Measurements from ENCODE around the gene IDH3B. TPM values are rescaled to one million over a fixed set of nuclear protein-coding genes. Genes with fewer than 3 reads are reported as not detected.
"Not testable (repeated sequence)": the region's sequence is repeated elsewhere in the genome, so short reads cannot be mapped to it uniquely, and the experiment has no call there.

The IDH3B gene
- total and polyA plus RNA-seq, 9 of the 15 experiments (the other 6 are each of a cell fraction or from before 2014, with no cell fraction given), result 91.7 to 224 (median 155) TPM

DNA sequence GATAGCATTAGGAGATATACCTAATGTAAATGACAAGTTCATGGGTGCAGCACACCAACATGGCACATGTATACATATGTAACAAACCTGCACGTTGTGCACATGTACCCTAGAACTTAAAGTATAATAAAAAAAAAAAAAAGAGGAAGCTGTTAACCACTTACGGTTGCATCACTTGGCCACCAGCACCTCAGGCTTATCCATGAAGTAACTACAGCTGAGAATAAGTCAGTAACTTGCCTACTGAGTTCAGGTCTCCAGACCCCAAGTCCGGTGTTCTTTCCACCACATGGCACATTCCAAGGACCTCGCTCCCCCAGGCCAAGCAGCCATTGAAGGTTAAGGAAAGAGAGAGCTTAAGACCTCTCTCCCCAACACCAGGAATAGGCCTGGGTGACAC is 20.8 kb upstream of the IDH3B start:
- H3K79me2 ChIP-seq (ENCODE audit: control insufficient read depth, insufficient read depth, low read length); DNase-seq (ENCODE audit: extremely low read depth in 1 of 4, low spot score in 3 of 4); BruUV-seq (replicated peaks); H3K9ac ChIP-seq (ENCODE audit: insufficient read depth in 1 of 2, low read depth in 2 of 2, low read length in 2 of 2); H3K4me3 ChIP-seq; H3K9me3 ChIP-seq (replicated peaks; ENCODE audit: control insufficient read depth, insufficient read depth, low read depth, low read length); H3K36me3 ChIP-seq (ENCODE audit: control insufficient read depth, insufficient read depth, low read length); H4K20me1 ChIP-seq (replicated peaks; ENCODE audit: control insufficient read depth, insufficient read depth, low read length); FAIRE-seq; H2AFZ ChIP-seq (ENCODE audit: low read depth, low read length); ATAC-seq; H3K4me2 ChIP-seq (ENCODE audit: insufficient read depth, low read length); CTCF ChIA-PET (ENCODE audit: low intra/inter-chr PET ratio); H3K4me1 ChIP-seq (replicated peaks in 1 of 2; ENCODE audit: control insufficient read depth in 2 of 2, insufficient read depth in 2 of 2, low read length in 2 of 2); H3K9me1 ChIP-seq (ENCODE audit: control insufficient read depth, insufficient read depth, low read length); H3K27ac ChIP-seq (ENCODE audit: extremely low read depth, low read depth, low read length); H3K27me3 ChIP-seq (ENCODE audit: control insufficient read depth in 2 of 2, insufficient read depth in 2 of 2, low read length in 2 of 2); TF ChIP-seq ATF3 (CRISPR knock-in tag; conservative IDR thresholded peaks at IDR 0.05): not testable (repeated sequence)
- in situ Hi-C loops (cut with MboI) (loop anchor here (5.0 kb wide), 1 partner anchor 167 kb away; no protein-coding TSS in a partner anchor), intact Hi-C loops (cut with micrococcal nuclease) (loop anchor here (5.0 kb wide), 1 partner anchor 167 kb away; no protein-coding TSS in a partner anchor)
- TF ChIP-seq, protein P1, sequence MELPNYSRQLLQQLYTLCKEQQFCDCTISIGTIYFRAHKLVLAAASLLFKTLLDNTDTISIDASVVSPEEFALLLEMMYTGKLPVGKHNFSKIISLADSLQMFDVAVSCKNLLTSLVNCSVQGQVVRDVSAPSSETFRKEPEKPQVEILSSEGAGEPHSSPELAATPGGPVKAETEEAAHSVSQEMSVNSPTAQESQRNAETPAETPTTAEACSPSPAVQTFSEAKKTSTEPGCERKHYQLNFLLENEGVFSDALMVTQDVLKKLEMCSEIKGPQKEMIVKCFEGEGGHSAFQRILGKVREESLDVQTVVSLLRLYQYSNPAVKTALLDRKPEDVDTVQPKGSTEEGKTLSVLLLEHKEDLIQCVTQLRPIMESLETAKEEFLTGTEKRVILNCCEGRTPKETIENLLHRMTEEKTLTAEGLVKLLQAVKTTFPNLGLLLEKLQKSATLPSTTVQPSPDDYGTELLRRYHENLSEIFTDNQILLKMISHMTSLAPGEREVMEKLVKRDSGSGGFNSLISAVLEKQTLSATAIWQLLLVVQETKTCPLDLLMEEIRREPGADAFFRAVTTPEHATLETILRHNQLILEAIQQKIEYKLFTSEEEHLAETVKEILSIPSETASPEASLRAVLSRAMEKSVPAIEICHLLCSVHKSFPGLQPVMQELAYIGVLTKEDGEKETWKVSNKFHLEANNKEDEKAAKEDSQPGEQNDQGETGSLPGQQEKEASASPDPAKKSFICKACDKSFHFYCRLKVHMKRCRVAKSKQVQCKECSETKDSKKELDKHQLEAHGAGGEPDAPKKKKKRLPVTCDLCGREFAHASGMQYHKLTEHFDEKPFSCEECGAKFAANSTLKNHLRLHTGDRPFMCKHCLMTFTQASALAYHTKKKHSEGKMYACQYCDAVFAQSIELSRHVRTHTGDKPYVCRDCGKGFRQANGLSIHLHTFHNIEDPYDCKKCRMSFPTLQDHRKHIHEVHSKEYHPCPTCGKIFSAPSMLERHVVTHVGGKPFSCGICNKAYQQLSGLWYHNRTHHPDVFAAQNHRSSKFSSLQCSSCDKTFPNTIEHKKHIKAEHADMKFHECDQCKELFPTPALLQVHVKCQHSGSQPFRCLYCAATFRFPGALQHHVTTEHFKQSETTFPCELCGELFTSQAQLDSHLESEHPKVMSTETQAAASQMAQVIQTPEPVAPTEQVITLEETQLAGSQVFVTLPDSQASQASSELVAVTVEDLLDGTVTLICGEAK (IDR thresholded peaks at IDR 0.05), result 0 out of 2 replicates have a peak, but pooled peaks have one; percentile 29
- TF ChIP-seq, protein P1 (CRISPR knock-in tag; IDR thresholded peaks at IDR 0.05), result not testable (repeated sequence)
- TF ChIP-seq ATF3 (IDR thresholded peaks at IDR 0.05) (peak; percentile 61), CEBPB (tag; IDR thresholded peaks at IDR 0.05) (peak; percentile 74), ZNF384 (IDR thresholded peaks at IDR 0.05; ENCODE audit: low read depth, low read length) (peak; percentile 39), TFAP4 (CRISPR knock-in tag; IDR thresholded peaks at IDR 0.05; ENCODE audit: borderline replicate concordance) (0 out of 2 replicates have a peak, but pooled peaks have one; percentile 24), CEBPG (CRISPR knock-in tag; IDR thresholded peaks at IDR 0.05) (peak; percentile 93), CEBPG (tag; conservative IDR thresholded peaks at IDR 0.05 in 1 of 2, IDR thresholded peaks at IDR 0.05 in 1 of 2) (peak; percentile 61 to 62)
- 14% methylated on average over 3 of the region's 4 CpGs for WGBS (ENCODE audit: insufficient coverage, low coverage, missing lambda C conversion rate)
- POLR2A ChIA-PET, result interaction anchor here (0.6 kb wide), 1 partner anchor 9 kb away, joined by 3 read pairs; no protein-coding TSS in a partner anchor

All from K562 (cell line).